K562 (cell line): ENCODE measurements around the gene MEAF6. TPM values are rescaled to one million over a fixed set of nuclear protein-coding genes. Genes with fewer than 3 reads are reported as not detected.
A peak's percentile ranks its signal among the peaks of the same experiment; 100 is the strongest.

ENCODE experiments used
- ATAC-seq: fragments of 200-7000 bp; cut with Tn5 transposase; 3 replicates; pipeline ENCODE4 v1.9.1; 2020; ENCODE audit warnings: moderate library complexity
- BruUV-seq: library from RNA; stranded (reverse); fragments of 400-500 nt; replicated peaks from 2 replicates; lab custom pipeline; 2021; lab: Mats Ljungman, UMichigan
- CTCF ChIA-PET: fragments of 300-600 bp; formaldehyde crosslinking; extraction: SDS; loops from one replicate; lab custom pipeline; 2021; ENCODE audit warnings: low intra/inter-chr PET ratio; lab: Yijun Ruan, JAX
- POLR2A ChIA-PET: fragments of 300-600, 350-650 bp; sonication (Branson Sonifier 250); formaldehyde crosslinking; extraction: SDS; loops from one replicate; lab custom pipeline; 2021; ENCODE audit warnings: antibody characterized with exemption, inconsistent platforms; lab: Yijun Ruan, JAX
- DNase-seq, 4 experiments: peaks; one replicate each; pipeline versions ENCODE4 v3.0.0 to v3.0.0-alpha.2; 2011 to 2018; ENCODE audit warnings: low spot score in 3 of 4, mixed read lengths in 3 of 4; ENCODE audit errors: extremely low read depth in 1 of 4
- FAIRE-seq: peaks from 2 replicates; lab custom pipeline; 2011; peaks lifted over from hg19 to GRCh38; lab: Jason Lieb, UNC
- H2AFZ ChIP-seq: 2 replicates; pipeline ENCODE4 v1.6.0; 2011; ENCODE audit warnings: low read depth, low read length, control low read depth, inconsistent platforms
- H3K27ac ChIP-seq: fragments of 200-600 bp; 3 replicates; pipeline ENCODE4 v1.8.0; 2011; ENCODE audit warnings: low read depth, mild to moderate bottlenecking, control low read depth, inconsistent platforms, low read length, moderate library complexity, mixed read lengths; ENCODE audit errors: extremely low read depth
- H3K27me3 ChIP-seq, 2 experiments: fragments of 300-600 bp in 1 of 2; 2 replicates in 1 of 2; 3 replicates in 1 of 2; pipeline versions ENCODE4 v1.6.0 to v1.8.0; 2011; ENCODE audit warnings: inconsistent platforms in 2 of 2, low read length in 2 of 2, mild to moderate bottlenecking in 1 of 2, mixed read lengths in 1 of 2, moderate library complexity in 1 of 2; ENCODE audit not compliant: control insufficient read depth in 2 of 2, insufficient read depth in 2 of 2
- H3K36me3 ChIP-seq: fragments of 300-600 bp; 3 replicates; pipeline ENCODE4 v1.8.0; 2011; ENCODE audit warnings: mild to moderate bottlenecking, low read length, inconsistent platforms; ENCODE audit not compliant: control insufficient read depth, insufficient read depth
- H3K4me1 ChIP-seq, 2 experiments: fragments of 200-600 bp in 1 of 2; replicated peaks in 1 of 2; 2 replicates in 1 of 2; 3 replicates in 1 of 2; pipeline versions ENCODE4 v1.5.1 to v1.8.0; 2011; ENCODE audit warnings: inconsistent platforms in 2 of 2, low read length in 2 of 2, mild to moderate bottlenecking in 1 of 2, mixed read lengths in 1 of 2, moderate library complexity in 1 of 2; ENCODE audit not compliant: control insufficient read depth in 2 of 2, insufficient read depth in 2 of 2
- H3K4me2 ChIP-seq: 2 replicates; pipeline ENCODE4 v1.6.1; 2011; ENCODE audit warnings: low read length, control low read depth, inconsistent platforms, mixed read lengths; ENCODE audit not compliant: insufficient read depth
- H3K4me3 ChIP-seq: fragments of 200-600 bp; sonication (generic), shearing (Covaris generic); 2 replicates; pipeline ENCODE4 v1.5.1; 2016; ENCODE audit warnings: control low read depth, inconsistent platforms
- H3K79me2 ChIP-seq: fragments of 200-600 bp; 3 replicates; pipeline ENCODE4 v1.8.0; 2011; ENCODE audit warnings: low read length, inconsistent platforms; ENCODE audit not compliant: control insufficient read depth, insufficient read depth
- H3K9ac ChIP-seq, 2 experiments: 2 replicates each; pipeline versions ENCODE4 v1.6.0 to v1.6.1; 2011; ENCODE audit warnings: low read depth in 2 of 2, low read length in 2 of 2, control low read depth in 1 of 2, inconsistent platforms in 1 of 2, mild to moderate bottlenecking in 1 of 2, mixed read lengths in 1 of 2; ENCODE audit not compliant: insufficient read depth in 1 of 2
- H3K9me1 ChIP-seq: one replicate; pipeline ENCODE4 v1.6.0; 2011; ENCODE audit warnings: inconsistent platforms, mild to moderate bottlenecking, low read length, moderate library complexity; ENCODE audit not compliant: control insufficient read depth, insufficient read depth
- H3K9me3 ChIP-seq: replicated peaks from 2 replicates; pipeline ENCODE4 v1.5.1; 2011; ENCODE audit warnings: low read depth, low read length, inconsistent platforms; ENCODE audit not compliant: control insufficient read depth, insufficient read depth
- H4K20me1 ChIP-seq: replicated peaks from 2 replicates; pipeline ENCODE4 v1.6.1; 2011; ENCODE audit warnings: low read length, inconsistent platforms, mixed read lengths; ENCODE audit not compliant: control insufficient read depth, insufficient read depth
- ARID1B ChIP-seq: fragments of 450-650 bp; IDR thresholded peaks from 2 replicates; pipeline ENCODE4 v1.6.1; 2016; ENCODE audit warnings: antibody characterized with exemption, mild to moderate bottlenecking, inconsistent platforms
- ATF3 ChIP-seq, 2 experiments: fragments of 450-650 bp in 1 of 2; sonication (generic) in 1 of 2; formaldehyde crosslinking in 1 of 2; IDR thresholded peaks in 1 of 2; conservative IDR thresholded peaks in 1 of 2; 2 replicates each; pipeline versions ENCODE4 v1.6.1 to v1.8.1; 2016 to 2023; ENCODE audit warnings: mild to moderate bottlenecking in 2 of 2, moderate library complexity in 2 of 2, inconsistent platforms in 1 of 2, missing genetic modification reagents in 1 of 2
- ATF7 ChIP-seq: fragments of 450-650 bp; IDR thresholded peaks from 2 replicates; pipeline ENCODE4 v1.7.1; 2014; ENCODE audit warnings: mild to moderate bottlenecking, moderate library complexity
- DPF2 ChIP-seq: fragments of 450-650 bp; IDR thresholded peaks from 2 replicates; pipeline ENCODE4 v1.6.1; 2016
- JUNB ChIP-seq: fragments of 450-650 bp; formaldehyde crosslinking; conservative IDR thresholded peaks from 2 replicates; pipeline ENCODE4 v1.4.0; 2020; ENCODE audit warnings: mild to moderate bottlenecking
- JUND ChIP-seq, 2 experiments: IDR thresholded peaks; 2 replicates in 1 of 2; 3 replicates in 1 of 2; pipeline ENCODE4 v1.6.1; 2011; ENCODE audit warnings: borderline replicate concordance in 2 of 2, low read depth in 2 of 2, low read length in 2 of 2, improper control_type of control experiment in 1 of 2, missing biosample characterization in 1 of 2, missing genetic modification characterization in 1 of 2, missing genetic modification reagents in 1 of 2
- MAX ChIP-seq: sonication (generic); formaldehyde crosslinking; IDR thresholded peaks from 2 replicates; pipeline ENCODE4 v1.9.0; 2022; ENCODE audit warnings: mild to moderate bottlenecking, missing genetic modification reagents
- NFE2 ChIP-seq: IDR thresholded peaks from 2 replicates; pipeline ENCODE4 v1.6.1; 2014; ENCODE audit warnings: antibody characterized with exemption, low read depth
- NFE2L1 ChIP-seq: fragments of 450-650 bp; IDR thresholded peaks from 2 replicates; pipeline ENCODE4 v1.6.1; 2016; ENCODE audit warnings: missing genetic modification characterization, low read depth, mild to moderate bottlenecking, missing compliant biosample characterization, moderate library complexity, borderline replicate concordance
- PCBP1 ChIP-seq: fragments of 200-400 bp; formaldehyde crosslinking; IDR thresholded peaks from 2 replicates; pipeline ENCODE4 v1.6.1; 2018; ENCODE audit warnings: mild to moderate bottlenecking, low read depth, low read length; ENCODE audit not compliant: poor library complexity, severe bottlenecking
- RBM17 ChIP-seq: fragments of 200-400 bp; formaldehyde crosslinking; IDR thresholded peaks from 2 replicates; pipeline ENCODE4 v1.6.1; 2017; ENCODE audit warnings: low read depth, mild to moderate bottlenecking, low read length, borderline replicate concordance
- TFE3 ChIP-seq: fragments of 450-650 bp; formaldehyde crosslinking; IDR thresholded peaks from 2 replicates; pipeline ENCODE4 v1.4.0; 2020; ENCODE audit warnings: mild to moderate bottlenecking, mixed read lengths
- ZNF165 ChIP-seq: fragments of 250-450 bp; sonication (Bioruptor Pico); IDR thresholded peaks from 2 replicates; pipeline ENCODE4 v1.4.0; 2020; ENCODE audit warnings: borderline replicate concordance
- ZNF175 ChIP-seq: fragments of 200-800 bp; sonication (Bioruptor generic); IDR thresholded peaks from 2 replicates; pipeline ENCODE4 v1.6.1; 2016; ENCODE audit warnings: low read depth, mild to moderate bottlenecking, missing genetic modification characterization, missing compliant biosample characterization
- whole genome bisulfite sequencing: fragments of 100-300 bp; shearing (Covaris generic); methylation state at CpG from one replicate; pipeline ENCODE4 v1.1.6; 2016; ENCODE audit warnings: low coverage, mixed read lengths; ENCODE audit not compliant: insufficient coverage; ENCODE audit errors: missing lambda C conversion rate; 5-methylcytosine and 5-hydroxymethylcytosine counted together
- in situ Hi-C: fragments of 300-500 bp; cut with MboI; formaldehyde crosslinking; loops from 4 replicates; pipeline ENCODE4 v1.15.0; 2018; ENCODE audit warnings: inconsistent platforms, mixed read lengths
- intact Hi-C: fragments of 100-400 bp; cut with micrococcal nuclease; formaldehyde crosslinking; loops from 2 replicates; pipeline ENCODE4 v1.14.2; 2022
- polyA plus RNA-seq, 8 experiments: library from polyadenylated mRNA; depleted of rRNA in 4 of 8; stranded (reverse) in 5 of 8; unstranded in 3 of 8; fragments of >200 nt; fragmentation: Nextera tagmentation in 2 of 8; fragmentation: Illumina TruSeq in 1 of 8; extraction: Ambion mirVana in 2 of 8; extraction: Trizol in 1 of 8; gene quantifications; 2 replicates each; pipeline versions ENCODE4 v1.2.1 to v1.2.3, GENCODE V29; 2011 to 2014; ENCODE audit warnings: inconsistent platforms in 1 of 8, missing spikeins in 1 of 8
- total RNA-seq, 7 experiments: library from RNA; depleted of rRNA in 6 of 7; stranded (reverse); fragments of >200 nt in 6 of 7; fragmentation: Illumina TruSeq in 2 of 7; extraction: Trizol in 2 of 7; gene quantifications; 2 replicates each; pipeline versions ENCODE4 v1.2.1 to v1.2.3, GENCODE V29; 2011 to 2021; ENCODE audit warnings: low replicate concordance in 1 of 7

The MEAF6 gene
- total and polyA plus RNA-seq, 9 of the 15 experiments (the other 6 are each of a cell fraction or from before 2014, with no cell fraction given) = 55.0 to 151 (median 92.3) TPM

- 25% methylated on average over 13 of the region's 13 CpGs for WGBS
- no peak overlapping the region for H3K4me3 ChIP-seq
- 0 out of 5 replicates have a peak, but pooled peaks cover 0 to 3% of the 10 kb centered on the region in 2 experiments for H3K27me3 ChIP-seq
- peaks cover 35 to 36% of the 10 kb centered on the region in 2 experiments for H3K4me1 ChIP-seq
- H3K27ac ChIP-seq = no peak overlapping the region
- DNase-seq = peak in 2 of 4 experiments; percentile 46 to 58
- H3K9ac ChIP-seq = peak overlapping the region in 1 of 2 experiments; percentile 80; a peak in 2 of 4 replicates
- FAIRE-seq = peak; percentile 77
- peak overlapping the region; percentile 39; the same call in 1 of the 2 replicates for H3K4me2 ChIP-seq
- intact Hi-C loops = loop anchor here (10.0 kb wide), 1 partner anchor 83 kb away; the partner anchor contains the start of genes DNALI1 and SNIP1
- no peaks in the 10 kb centered on the region for H3K9me1 ChIP-seq
- H3K79me2 ChIP-seq = peaks cover 22% of the 10 kb centered on the region
- peaks cover 12% of the 10 kb centered on the region for H4K20me1 ChIP-seq
- H3K9me3 ChIP-seq = no peaks in the 10 kb centered on the region
- POLR2A ChIA-PET = interaction anchor here (0.5 to 1.1 kb wide), 6 partner anchors 8 to 248 kb away, joined by 3 to 5 read pairs (median 4); no protein-coding TSS in a partner anchor
- ATAC-seq = no peak
- CTCF ChIA-PET = no interaction called here
- peaks cover 13% of the 10 kb centered on the region; the same call in 2 of the 3 replicates for H3K36me3 ChIP-seq
- H2AFZ ChIP-seq = peak overlapping the region; percentile 81
- in situ Hi-C loops = no loop called here
- BruUV-seq = no TSS peak
- TF ChIP-seq RBM17 (no peak), NFE2 (peak; percentile 38; the same call in 1 of the 2 replicates), JUND (IDR thresholded peaks at IDR 0.05; ENCODE audit: borderline replicate concordance, low read depth, low read length) (peak; percentile 89), JUND (tag; IDR thresholded peaks at IDR 0.05; ENCODE audit: borderline replicate concordance, low read depth, low read length) (peak; percentile 90; the same call in 2 of the 3 replicates), JUNB (CRISPR knock-in tag) (0 out of 2 replicates have a peak, but pooled peaks have one; percentile 38), ZNF175 (CRISPR knock-in tag) (0 out of 2 replicates have a peak, but pooled peaks have one; percentile 44), MAX (CRISPR knock-in tag) (peak; percentile 42), ZNF165 (CRISPR knock-in tag) (no peak), DPF2 (peak; percentile 62), PCBP1 (no peak), ATF3 (IDR thresholded peaks at IDR 0.05) (peak; percentile 96), ATF3 (CRISPR knock-in tag; conservative IDR thresholded peaks at IDR 0.05) (0 out of 2 replicates have a peak, but pooled peaks have one; percentile 46), NFE2L1 (tag) (no peak), ATF7 (peak; percentile 73), TFE3 (CRISPR knock-in tag) (no peak), ARID1B (peak; percentile 33; the same call in 1 of the 2 replicates)
These were observed 43.0 kb downstream of the MEAF6 start for GRCh38 chr1:37471345-37472231.
